T47D (cell line): Measurements from ENCODE around the gene PTPRD.
A peak's percentile ranks its signal among the peaks of the same experiment; 100 is the strongest.

Experiments
- DNase-seq, 2 experiments: peaks; one replicate each; pipeline versions ENCODE4 v3.0.0 to v3.0.0-alpha.2; 2011 to 2012; ENCODE audit warnings: low read depth in 1 of 2, low spot score in 1 of 2
- JUND ChIP-seq: IDR thresholded peaks from 2 replicates; pipeline ENCODE4 v1.6.1; 2012; ENCODE audit warnings: low read depth
- in situ Hi-C: cut with HindIII; loops from 2 replicates; pipeline ENCODE4 v1.10.0; 2016; ENCODE audit warnings: low sequenced_read_pairs, low pct_unique_long_range_greater_than_20kb

PTPRD gene

GRCh38 chr9:8610256-8610655, 2002.5 kb downstream of the PTPRD start:
- in situ Hi-C loops, result no loop called here
- no peak for DNase-seq
- no peak for TF ChIP-seq JUND

- DNase-seq, result no peak
- no peak for TF ChIP-seq JUND
- in situ Hi-C loops, result no loop called here
Observed at GRCh38 chr9:8605096-8605495, 2007.7 kb downstream of the PTPRD start.

GRCh38 chr9:8604201-8604600, 2008.6 kb downstream of the PTPRD start:
- no peak for DNase-seq
- TF ChIP-seq JUND, result no peak
- in situ Hi-C loops, result no loop called here

- no peak for TF ChIP-seq JUND
- no peak for DNase-seq
- in situ Hi-C loops, result no loop called here
Observed at GRCh38 chr9:8600914-8601680, 2011.7 kb downstream of the PTPRD start.

GRCh38 chr9:8599937-8600336, 2012.9 kb downstream of the PTPRD start:
- in situ Hi-C loops, result no loop called here
- TF ChIP-seq JUND, result no peak
- DNase-seq, result peak in 1 of 2 experiments; percentile 13

- DNase-seq, result no peak
- TF ChIP-seq JUND, result no peak
- in situ Hi-C loops, result no loop called here
Observed at GRCh38 chr9:8589476-8589875, 2023.3 kb downstream of the PTPRD start.

GRCh38 chr9:8585036-8585435, 2027.8 kb downstream of the PTPRD start:
- TF ChIP-seq JUND, result no peak
- no peak for DNase-seq
- in situ Hi-C loops, result no loop called here

GRCh38 chr9:8579661-8580060, 2033.1 kb downstream of the PTPRD start:
- DNase-seq, result no peak
- in situ Hi-C loops, result no loop called here
- no peak for TF ChIP-seq JUND

GRCh38 chr9:8576741-8577140, 2036.1 kb downstream of the PTPRD start:
- DNase-seq, result no peak
- in situ Hi-C loops, result no loop called here
- no peak for TF ChIP-seq JUND

GRCh38 chr9:8574846-8575245, 2038.0 kb downstream of the PTPRD start:
- TF ChIP-seq JUND, result no peak
- DNase-seq, result no peak
- in situ Hi-C loops, result no loop called here

GRCh38 chr9:8572209-8572608, 2040.6 kb downstream of the PTPRD start:
- in situ Hi-C loops, result no loop called here
- no peak for DNase-seq
- no peak for TF ChIP-seq JUND

- DNase-seq, result no peak
- TF ChIP-seq JUND, result no peak
- in situ Hi-C loops, result no loop called here
Observed at GRCh38 chr9:8571643-8572042, 2041.2 kb downstream of the PTPRD start.

GRCh38 chr9:8570776-8571175, 2042.0 kb downstream of the PTPRD start:
- TF ChIP-seq JUND, result no peak
- no peak for DNase-seq
- in situ Hi-C loops, result no loop called here

GRCh38 chr9:8569823-8570222, 2043.0 kb downstream of the PTPRD start:
- in situ Hi-C loops, result no loop called here
- no peak for DNase-seq
- TF ChIP-seq JUND, result no peak
